SW 1271 (cell line): ENCODE measurements around the gene GNAL.
"Not testable (repeated sequence)": the region's sequence is repeated elsewhere in the genome, so short reads cannot be mapped to it uniquely, and the experiment has no call there.

Source experiments
- DNase-seq, 2 experiments: peaks; one replicate each; lab custom pipeline; 2025; lab: John Stamatoyannopoulos, UW

GNAL gene

DNA sequence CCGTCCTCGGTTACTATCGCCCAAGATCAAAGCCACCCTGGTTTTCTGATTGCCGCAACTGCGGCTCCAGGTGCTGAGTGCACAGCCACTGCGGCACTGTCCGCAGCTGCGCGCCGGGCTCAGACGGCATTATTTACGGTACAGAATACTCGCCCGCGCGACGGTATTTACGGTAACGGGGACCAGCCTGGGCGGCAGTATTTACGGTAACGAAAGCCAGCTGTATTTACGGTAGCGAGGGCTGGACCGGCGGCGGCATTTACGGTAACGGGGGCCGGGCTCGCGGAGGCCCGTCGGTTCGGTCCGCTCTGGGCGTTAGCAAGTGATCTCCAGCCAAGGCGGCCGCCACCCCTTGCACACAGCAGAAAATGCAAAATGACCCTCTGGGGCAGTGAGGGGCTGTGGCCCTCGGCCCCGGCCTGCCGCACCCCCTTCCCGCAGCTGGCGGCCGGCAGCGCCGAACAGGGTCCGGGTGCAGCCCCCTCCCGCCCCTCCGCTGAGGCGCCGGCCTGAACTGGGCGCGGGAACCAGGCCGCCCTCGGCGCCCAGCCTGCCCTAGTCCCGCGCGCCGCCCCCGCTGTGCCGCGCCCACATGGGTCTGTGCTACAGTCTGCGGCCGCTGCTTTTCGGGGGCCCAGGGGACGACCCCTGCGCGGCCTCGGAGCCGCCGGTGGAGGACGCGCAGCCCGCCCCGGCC lies at the start of gene GNAL:
GNAL (plus strand) TSS at position 293 of the 697 bp plus-strand sequence; CDS start at position 593, 300 bp downstream.
- DNase-seq, result peak; percentile 30 to 68

DNA sequence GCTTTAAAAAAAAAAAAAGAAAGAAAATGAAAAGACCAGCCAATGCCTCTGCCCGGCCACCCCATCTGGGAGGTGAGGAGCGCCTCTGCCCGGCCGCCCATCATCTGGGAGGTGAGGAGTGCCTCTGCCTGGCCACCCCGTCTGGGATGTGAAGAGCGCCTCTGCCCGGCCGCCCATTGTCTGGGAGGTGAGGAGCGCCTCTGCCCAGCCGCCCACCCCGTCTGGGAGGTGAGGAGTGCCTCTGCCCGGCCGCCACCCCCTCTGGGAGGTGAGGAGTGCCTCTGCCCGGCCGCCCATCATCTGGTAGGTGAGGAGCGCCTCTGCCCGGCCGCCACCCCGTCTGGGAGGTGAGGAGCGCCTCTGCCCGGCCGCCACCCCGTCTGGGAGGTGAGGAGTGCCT lies 41.8 kb upstream of the GNAL start:
- not testable (repeated sequence) for DNase-seq

DNA sequence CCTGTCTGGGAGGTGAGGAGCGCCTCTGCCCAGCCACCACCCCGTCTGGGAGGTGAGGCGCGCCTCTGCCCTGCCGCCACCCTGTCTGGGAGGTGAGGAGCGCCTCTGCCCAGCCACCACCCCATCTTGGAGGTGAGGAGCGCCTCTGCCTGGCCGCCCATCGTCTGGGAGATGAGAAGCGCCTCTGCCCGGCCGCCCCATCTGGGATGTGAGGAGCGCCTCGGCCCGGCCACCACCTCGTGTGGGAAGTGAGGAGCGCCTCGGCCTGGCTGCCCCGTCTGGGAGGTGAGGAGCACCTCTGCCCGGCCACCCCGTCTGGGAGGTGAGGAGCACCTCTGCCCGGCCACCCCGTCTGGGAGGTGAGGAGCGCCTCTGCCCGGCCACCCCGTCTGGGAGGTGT lies 41.3 kb upstream of the GNAL start:
- not testable (repeated sequence) for DNase-seq

DNA sequence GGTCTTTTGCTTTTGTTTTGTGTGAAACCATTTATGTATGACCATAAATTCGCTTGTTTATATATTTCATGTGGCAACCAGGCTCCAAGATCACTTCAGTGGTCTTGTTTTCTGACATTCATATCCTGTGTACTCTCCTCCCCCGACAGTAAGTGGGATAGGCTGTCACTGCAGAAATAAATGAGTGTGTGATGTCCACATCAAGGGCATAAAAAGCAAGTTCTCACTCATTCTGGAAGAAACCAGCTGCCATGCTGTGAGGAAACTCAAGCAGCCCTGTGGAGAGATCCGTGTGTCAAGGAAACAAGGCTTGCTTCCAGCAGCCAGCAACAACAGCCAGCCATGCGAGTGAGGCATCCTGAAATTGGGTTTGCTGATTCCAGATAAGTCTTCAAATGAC lies 39.2 kb upstream of the GNAL start:
- DNase-seq, result no peak

DNA sequence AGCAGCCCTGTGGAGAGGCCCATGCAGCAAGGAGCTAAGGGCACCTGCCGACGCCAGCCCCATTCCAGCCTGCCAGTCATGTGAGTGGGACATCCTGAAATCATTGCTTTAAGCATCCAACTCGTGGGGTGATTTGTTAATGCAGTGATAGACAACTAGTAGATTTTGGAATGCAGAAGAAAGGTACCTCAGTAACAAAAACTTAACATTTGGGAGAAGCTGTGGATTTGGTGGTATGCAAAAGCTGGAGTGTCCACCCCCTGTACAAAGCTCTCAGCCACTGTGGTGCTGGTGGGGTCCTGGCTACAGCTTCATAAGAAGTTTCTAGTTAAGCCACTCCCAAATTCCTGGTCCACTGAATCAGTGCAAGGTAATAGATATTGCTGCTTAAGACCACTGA lies 37.2 kb upstream of the GNAL start:
- no peak for DNase-seq

DNA sequence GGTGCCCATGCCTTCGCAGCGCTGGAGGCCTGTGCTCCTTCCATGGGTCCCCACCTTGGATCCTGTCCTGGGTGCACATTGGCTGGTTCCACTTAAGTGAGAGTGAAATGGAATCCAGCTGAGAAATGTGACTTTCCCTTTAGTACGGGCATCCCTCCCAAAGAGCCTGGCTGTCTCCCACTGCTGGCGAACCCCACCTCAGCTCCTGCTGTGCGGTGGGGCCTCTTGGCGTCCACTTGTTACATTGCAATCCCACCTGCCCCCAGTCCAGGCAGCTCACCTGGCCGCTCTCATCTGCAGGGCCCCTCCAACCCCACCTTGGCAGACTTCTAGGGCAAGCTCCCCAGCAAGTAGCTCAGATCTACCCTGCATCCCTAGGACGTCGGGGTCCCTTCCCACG lies 35.5 kb upstream of the GNAL start:
- DNase-seq, result no peak

DNA sequence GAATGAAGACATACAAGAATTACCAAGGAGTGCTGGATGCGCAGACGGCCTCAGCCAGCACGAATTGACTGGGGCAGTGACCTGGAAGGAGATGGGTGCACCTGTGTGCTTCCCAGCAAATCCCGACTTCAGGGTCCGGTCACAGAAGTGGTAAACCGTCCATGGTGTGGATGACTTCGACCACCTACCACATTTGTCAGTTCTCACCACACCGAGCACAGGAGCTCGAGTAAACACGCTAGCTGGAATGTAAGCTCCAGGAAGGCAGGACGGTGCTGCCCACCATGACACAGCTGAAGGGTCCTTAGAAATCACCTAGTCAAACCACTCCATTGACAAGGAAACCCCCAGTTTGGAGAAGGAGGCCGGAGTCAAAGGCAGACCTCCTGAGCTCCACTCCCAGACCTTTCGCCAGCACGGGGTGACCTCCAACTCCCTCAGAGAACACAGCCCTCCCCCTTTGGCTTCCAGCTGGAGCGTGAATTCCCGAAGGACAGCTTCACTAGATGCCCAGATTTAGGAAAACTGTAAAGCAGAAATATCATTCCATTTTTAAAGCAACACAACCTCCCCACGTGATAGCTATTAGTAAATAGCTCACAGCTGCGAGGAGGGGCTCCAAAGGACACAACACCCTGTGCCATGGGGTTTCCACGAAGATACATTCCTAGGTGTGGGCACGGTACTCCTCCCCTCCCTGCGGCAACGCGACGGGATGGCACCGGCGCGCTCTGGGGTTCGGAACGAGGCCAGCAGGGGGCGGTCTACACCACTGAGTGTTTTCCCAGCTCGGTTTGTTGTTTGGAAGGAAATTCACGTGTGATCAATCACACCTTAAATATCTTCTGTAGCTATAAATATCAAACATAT lies 34.1 kb upstream of the GNAL start:
- DNase-seq, result peak in 1 of 2 experiments; percentile 6

DNA sequence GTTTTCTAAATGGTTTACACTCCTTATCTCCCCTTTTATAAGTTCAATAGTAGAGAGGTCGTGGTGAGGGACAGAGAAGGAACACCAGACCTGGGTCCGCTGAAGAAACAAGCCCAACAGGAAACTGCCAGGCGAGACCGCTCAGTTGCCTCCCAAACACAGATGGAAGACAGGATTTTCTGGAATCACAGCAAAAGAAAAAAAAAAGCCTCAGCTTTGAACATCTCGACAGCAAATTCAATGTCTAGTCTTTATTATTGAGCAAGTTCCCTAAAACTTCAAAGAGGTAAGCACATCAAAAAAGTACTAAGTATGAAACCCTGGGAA lies 33.5 kb upstream of the GNAL start:
- DNase-seq, result no peak

DNA sequence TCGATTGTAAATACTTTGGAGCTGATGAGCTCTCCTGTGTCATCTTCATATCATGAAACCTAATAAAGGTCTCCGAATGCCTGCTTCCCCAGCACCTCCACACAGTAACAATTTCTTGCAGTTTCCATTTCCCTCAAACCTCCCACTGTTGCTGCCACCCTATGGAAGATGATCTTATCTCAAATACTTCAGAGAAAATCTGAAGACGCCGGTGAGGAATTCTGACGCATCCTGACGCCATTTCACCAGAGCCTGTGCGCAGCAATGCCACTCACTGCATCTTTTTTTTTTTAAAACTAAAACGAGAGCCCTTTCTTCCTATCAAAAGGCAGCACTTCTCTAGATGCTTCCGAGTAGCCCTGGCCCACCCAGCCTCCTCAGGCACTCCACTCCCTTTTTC lies 31.9 kb upstream of the GNAL start:
- DNase-seq, result no peak

DNA sequence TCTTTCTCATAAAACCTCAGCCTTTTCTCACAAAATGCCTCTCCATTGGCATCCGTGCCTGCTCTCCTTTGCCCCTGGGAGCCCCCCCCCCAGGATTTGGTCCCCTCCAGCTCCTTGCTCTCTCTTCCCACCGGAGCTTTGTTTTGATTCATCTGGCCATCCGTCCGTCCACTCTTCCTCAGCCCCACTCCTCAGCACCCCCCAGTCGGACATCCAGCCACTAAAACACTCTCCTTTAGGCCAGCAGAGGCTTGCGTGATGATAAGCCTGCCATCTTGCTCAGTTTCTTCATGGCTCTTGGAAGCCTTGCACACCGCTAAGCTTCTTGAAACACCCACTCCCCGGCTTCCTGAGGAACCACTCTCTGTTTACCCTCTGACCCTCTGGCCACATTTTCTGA lies 31.5 kb upstream of the GNAL start:
- no peak for DNase-seq

DNA sequence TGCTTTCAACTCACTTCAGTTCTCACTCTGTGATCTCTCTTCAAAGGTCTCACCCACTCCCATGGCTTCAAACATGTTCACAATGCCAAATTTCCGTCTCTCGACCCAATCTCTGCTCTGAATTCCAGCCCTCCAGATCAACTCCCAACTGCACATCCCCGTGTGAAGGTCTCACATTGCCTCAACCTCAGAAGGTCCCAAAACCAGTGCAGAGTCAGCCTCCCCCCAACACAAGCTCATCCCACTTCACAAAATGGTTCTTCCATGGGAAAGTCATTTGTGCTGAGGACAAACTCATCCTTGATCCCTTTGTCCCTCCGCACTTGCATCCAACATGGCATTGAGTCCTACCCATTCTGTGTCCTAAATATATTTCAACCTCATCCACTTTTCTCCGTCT lies 31.0 kb upstream of the GNAL start:
- no peak for DNase-seq

DNA sequence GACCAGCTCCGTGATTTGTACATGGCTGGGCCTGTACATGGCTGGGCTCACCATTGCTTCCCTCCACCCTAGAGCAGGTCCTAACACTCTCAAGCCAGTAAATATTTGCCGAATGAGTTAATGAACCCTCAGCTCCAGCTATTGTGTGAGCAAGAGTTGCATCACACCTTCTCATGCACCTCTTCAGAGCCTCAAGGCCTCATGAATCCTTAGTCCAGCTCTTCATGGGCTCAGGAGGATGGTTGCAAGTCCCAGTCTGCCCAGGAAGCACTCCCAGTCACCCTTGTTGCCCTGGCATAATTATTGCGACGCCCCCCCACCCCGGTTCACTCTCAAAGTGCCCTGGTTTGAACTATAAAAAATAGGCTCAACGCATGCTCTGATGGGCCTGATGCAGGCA lies 30.1 kb upstream of the GNAL start:
- no peak for DNase-seq

DNA sequence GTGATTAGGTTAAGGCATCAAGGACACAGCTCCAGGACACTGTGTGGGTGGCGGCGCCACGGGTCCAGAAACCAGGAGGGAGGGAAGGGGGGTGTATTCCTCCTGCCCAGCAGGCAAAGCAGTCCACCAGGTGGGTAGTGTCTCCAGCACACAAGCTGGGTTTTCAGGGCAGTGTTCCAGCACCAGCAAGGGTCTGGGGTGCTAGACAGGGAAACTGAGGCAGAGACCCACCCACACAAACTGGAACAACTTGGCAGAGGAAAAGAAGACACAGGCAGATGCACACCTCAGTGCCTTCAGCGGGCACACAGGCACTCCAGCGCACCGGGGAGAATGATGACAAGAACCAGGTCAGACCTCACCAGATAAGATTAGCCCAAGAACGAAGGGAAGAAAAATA lies 28.4 kb upstream of the GNAL start:
- DNase-seq, result no peak

DNA sequence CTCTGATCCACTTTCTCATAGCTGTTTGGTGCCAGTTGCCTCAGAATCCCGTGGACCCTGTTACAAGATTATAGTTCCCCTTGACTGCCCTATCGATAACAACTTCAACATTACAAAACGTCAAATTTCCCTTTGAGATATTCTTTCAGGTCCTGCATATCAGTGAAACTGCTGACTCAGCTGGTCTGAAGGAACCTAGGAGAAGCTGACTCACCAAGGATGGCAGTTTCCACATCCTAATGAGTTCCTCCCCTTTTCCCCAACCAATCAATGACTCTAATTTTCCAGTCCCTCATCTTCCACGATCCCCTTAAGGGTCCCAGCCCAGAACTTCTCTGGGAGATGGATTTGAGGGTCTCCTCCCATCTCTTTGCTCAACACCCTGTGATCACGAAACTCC lies 27.6 kb upstream of the GNAL start:
- no peak for DNase-seq

DNA sequence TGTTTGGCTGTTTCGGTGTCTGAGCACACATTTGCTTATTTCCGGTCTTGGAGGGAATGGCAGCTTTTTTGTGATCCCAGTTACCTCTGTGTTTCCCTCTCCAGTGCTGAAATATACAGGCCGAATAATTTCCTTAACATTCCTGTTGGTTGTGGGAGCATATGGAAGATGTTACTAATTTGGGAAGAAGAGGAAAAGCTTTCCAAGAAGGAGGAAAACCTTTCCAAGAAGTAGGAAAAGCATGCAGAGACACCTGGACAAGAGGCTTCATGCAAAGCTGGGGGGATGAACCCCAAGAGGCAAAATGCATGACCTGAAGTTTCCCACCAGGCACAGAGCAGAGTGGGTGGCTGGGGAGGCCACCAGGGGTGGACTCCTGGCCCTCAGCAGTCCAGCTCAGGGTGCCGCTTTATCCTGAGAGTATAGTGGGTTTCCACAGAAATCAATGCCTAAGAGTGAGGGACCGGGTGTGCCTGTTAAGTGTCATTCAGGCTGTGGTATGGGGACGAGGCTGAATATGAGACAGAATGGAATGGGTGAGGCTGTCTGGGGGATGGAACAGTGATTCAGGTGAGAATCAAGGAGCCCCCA lies 25.5 kb upstream of the GNAL start:
- DNase-seq, result no peak

DNA sequence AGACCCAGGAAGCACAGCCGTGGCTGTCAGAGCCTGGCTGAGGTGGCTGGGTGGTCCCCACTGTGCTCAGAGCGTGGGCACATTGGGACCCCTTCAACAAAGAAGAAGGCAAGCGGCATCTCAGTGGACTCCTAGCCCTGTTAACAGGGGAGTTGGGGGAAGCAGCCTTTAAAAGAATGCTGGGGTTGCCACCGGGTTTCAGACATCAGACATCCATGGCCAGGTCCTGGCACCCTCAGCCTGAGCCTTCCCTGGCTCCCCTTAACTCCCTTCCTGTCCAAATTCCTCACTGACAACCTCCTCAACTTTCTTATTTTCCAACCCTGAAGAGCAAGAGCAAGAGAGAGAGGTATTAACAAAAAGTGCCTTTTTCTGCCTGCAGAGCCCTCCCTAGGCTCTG lies 24.8 kb upstream of the GNAL start:
- no peak for DNase-seq

DNA sequence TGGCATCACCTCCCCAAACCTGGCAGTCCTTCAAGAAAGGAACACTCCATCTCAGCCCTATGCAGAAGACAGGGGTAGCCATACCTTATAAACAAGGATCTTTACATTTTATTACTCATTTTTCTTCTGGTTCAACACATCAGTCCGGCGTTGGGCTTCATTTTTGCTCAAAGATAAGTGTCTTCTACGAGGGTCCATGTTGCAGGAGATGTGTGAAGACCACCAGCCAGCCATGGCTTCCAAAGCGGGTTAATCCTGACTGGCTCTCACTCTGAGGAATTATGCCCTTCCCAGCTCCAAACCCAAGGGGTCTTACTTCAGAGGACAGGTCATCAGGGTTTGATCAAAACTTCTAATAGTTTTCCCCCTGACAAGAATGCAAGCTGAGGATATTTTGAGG lies 23.9 kb upstream of the GNAL start:
- no peak for DNase-seq

DNA sequence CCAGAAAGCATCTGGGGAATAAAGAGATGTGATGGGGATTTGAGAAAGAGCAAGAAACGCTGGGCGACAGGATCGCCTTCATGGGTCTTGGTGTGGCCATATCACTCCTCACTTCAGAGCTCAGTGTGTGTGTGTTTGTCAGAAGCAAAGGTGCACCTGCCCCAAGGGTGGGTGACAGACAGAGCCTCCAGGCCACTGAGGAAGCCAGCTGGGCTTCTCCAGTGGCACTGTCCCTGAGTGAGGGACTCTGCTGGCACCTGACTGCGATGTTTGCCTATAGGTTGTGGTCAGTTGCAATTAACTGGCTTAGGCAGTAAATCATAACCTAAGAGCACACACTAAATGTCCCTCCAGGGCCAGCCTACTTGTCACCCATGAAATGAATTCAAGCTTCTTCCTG lies 23.5 kb upstream of the GNAL start:
- DNase-seq, result no peak

DNA sequence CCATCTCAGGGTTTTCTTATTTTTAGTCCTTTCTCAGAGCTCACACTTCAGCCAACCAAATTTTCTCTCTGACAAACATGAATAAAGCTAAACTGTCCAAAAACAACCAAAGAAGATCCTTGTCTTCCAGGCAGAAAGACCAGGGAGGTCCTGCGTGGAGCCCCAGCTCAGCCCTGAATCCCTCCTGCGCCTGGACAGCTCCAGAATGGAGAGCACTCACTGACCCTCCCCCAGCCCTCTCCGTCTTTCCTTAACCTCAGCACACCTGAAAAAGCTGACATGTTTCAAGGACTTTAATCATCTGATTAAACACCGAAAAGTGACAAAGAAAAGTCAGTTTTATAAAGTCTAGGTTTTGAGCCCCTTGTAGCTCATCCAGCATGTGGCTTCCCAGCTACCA lies 22.9 kb upstream of the GNAL start:
- DNase-seq, result no peak

DNA sequence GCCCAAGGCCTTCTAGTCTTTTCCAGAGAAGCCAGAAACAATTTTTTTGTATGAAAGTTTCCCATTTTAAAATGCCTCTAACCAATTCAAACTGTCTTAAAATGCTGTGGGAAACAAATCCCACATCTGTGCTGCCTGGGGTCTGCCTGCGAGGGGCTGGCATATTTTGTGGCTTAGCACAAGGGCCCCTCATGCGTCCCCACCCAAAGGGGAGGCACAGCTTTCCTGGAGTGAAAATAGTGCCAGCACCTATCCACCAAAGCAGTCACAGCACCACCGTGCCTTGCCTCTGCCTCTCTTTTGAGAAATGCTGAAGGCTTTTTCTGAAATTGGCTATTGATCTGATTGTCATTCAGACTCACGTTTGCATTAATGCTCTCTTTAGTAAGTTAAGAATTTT lies 22.2 kb upstream of the GNAL start:
- no peak for DNase-seq

DNA sequence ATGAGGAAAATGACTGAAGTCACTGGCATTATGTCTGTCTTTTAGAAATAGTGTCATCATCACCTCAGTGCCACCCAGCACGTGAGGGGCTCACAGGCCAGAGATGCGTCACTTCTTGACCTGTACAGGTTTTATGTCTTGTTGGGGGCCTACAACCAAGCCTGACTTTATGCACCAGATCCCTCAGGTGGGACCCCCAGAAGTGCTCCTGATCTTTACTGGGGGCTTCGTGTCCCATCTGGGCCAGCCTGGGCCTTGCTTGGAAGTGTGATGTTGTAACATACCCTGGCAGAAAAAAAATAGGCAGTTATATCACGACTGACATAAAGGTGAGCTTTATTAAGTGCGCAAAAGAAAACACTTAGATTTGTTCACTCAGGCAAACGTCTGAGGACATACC lies 21.5 kb upstream of the GNAL start:
- DNase-seq, result no peak

DNA sequence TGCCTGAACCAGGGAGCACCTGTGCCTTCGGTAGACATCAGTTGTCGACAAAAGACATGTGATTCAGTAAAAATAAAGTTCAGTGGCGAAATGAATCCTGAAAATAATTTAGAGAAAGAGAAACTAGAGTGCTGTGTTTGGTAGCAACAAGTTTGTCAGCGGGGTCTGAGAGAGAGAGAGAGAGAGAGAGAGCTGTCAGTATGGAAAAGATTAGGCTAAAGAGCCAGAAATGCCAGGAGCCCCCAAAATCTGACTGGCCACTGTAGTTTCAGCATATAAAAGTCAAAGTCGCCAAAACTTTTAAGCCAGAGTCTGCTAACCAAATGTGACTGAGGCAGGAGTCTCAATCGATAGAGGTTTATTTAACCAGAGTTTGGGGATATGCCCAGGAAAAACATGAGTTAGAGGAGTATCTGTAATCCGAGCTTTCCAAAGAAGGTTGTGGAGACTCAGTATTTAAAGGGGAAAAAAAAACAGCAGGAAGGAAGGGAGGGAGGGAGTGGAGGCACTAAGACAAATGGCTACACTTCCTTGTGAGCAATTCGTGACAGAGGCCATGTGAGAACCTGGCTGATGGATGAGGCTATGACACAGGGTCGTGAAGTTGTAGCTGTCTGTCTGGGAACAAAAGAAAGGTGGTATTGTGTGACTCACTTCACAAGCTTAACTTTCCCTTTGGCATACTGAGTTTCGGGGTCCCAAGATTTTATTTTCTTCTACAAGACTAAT lies 20.5 kb upstream of the GNAL start:
- no peak for DNase-seq
